ENCODE results near the gene SMG6.

- TF ChIP-seq GATA2 (IDR thresholded peaks at IDR 0.05; ENCODE audit: low read depth, low read length) (no peak), GATA3 (IDR thresholded peaks at IDR 0.05; ENCODE audit: low read depth, low read length) (no peak)
These were observed 68.3 kb downstream of the SMG6 start for GRCh38 chr17:2235265-2235664.

All from SH-SY5Y (cell line).